Amniotic epithelial cell (primary cell): Measurements from ENCODE around the gene CCNF.
"Not testable (repeated sequence)": the region's sequence is repeated elsewhere in the genome, so short reads cannot be mapped to it uniquely, and the experiment has no call there.

Experiments used
- DNase-seq: peaks from one replicate; pipeline ENCODE4 v3.0.0-alpha.2; 2010; ENCODE audit warnings: low read depth

Gene CCNF

GRCh38 chr16:2428051-2428783 lies 1.0 kb upstream of the CCNF start:
- DNase-seq, result peak; percentile 27

GRCh38 chr16:2428784-2429033 lies 538 bp upstream of the CCNF start:
- no peak for DNase-seq

GRCh38 chr16:2429771-2430663 lies 770 bp downstream of the CCNF start:
- DNase-seq, result peak; percentile 18

GRCh38 chr16:2432286-2432685 lies 3.0 kb downstream of the CCNF start:
- no peak for DNase-seq

GRCh38 chr16:2432801-2433505 lies 3.7 kb downstream of the CCNF start:
- DNase-seq, result no peak

GRCh38 chr16:2435236-2435635 lies 6.0 kb downstream of the CCNF start:
- not testable (repeated sequence) for DNase-seq

- DNase-seq, result no peak
These were observed 6.9 kb downstream of the CCNF start for GRCh38 chr16:2436110-2436509.

GRCh38 chr16:2437032-2437790 lies 8.0 kb downstream of the CCNF start:
- no peak for DNase-seq

- no peak for DNase-seq
These were observed 8.9 kb downstream of the CCNF start for GRCh38 chr16:2438121-2438520.

- no peak for DNase-seq
These were observed 10.4 kb downstream of the CCNF start for GRCh38 chr16:2439598-2439997.

GRCh38 chr16:2441143-2441804 lies 12.0 kb downstream of the CCNF start:
- DNase-seq, result not testable (repeated sequence)

GRCh38 chr16:2443555-2443954 lies 14.3 kb downstream of the CCNF start:
- no peak for DNase-seq

- DNase-seq, result peak; percentile 68
These were observed 18.8 kb downstream of the CCNF start for GRCh38 chr16:2447920-2448583.

GRCh38 chr16:2449118-2449517 lies 19.9 kb downstream of the CCNF start:
- no peak for DNase-seq

- DNase-seq, result peak; percentile 54
These were observed 21.3 kb downstream of the CCNF start for GRCh38 chr16:2450535-2450934.

- no peak for DNase-seq
These were observed 21.7 kb downstream of the CCNF start for GRCh38 chr16:2450975-2451381.

GRCh38 chr16:2451851-2452320 lies 22.6 kb downstream of the CCNF start:
- no peak for DNase-seq

GRCh38 chr16:2452650-2453049 lies 23.4 kb downstream of the CCNF start:
- DNase-seq, result no peak

- DNase-seq, result no peak
These were observed 26.0 kb downstream of the CCNF start for GRCh38 chr16:2455081-2455845.

- no peak for DNase-seq
These were observed 27.4 kb downstream of the CCNF start for GRCh38 chr16:2456551-2457153.
